ENCODE results near the gene HOXB13. TPM values are rescaled to one million over a fixed set of nuclear protein-coding genes. Genes with fewer than 3 reads are reported as not detected.

The HOXB13 gene
- total and polyA plus RNA-seq, 2 donors (not counting 3 experiments of a cell fraction or from before 2014, with no cell fraction given), result not detected

- Histone ChIP-seq H3K79me2 (ENCODE audit: control insufficient read depth, insufficient read depth, low read length) (no peaks in the 10 kb centered on the region), H3K4me2 (ENCODE audit: insufficient read depth, low read length) (no peak overlapping the region)
Observed at GRCh38 chr17:48723423-48724250, 4.9 kb downstream of the HOXB13 start.

GRCh38 chr17:48722915-48723422 lies 5.6 kb downstream of the HOXB13 start, which contains the start of gene PRAC2:
Gene PRAC2, plus strand, starts transcription at chr17:48723185. Its CDS starts 1,226 bp downstream, at chr17:48724411.
- POLR2A ChIA-PET, result no interaction called here
- no peaks in the 10 kb centered on the region for H3K9me3 ChIP-seq (replicated peaks; ENCODE audit: control insufficient read depth, insufficient read depth, low read length)

More at GRCh38 chr17:48723423-48724250, 4.9 kb downstream of the HOXB13 start:
- H3K36me3 ChIP-seq (ENCODE audit: control insufficient read depth in 2 of 2, extremely low read depth in 1 of 2, insufficient read depth in 2 of 2, low read length in 2 of 2), result no peaks in the 10 kb centered on the region
- H3K9me1 ChIP-seq (replicated peaks; ENCODE audit: control insufficient read depth, extremely low read depth, insufficient read depth, low read length), result no peaks in the 10 kb centered on the region
- H3K27me3 ChIP-seq (ENCODE audit: control insufficient read depth in 2 of 2, insufficient read depth in 2 of 2, low read length in 2 of 2), result peaks cover 94 to 99% of the 10 kb centered on the region in 2 experiments
- no TSS peak for BruUV-seq (replicated peaks)
- ChIA-PET POLR2A (interaction anchor here (0.6 kb wide), 1 partner anchor 29 kb away, joined by 3 read pairs; no protein-coding TSS in a partner anchor), CTCF (interaction anchor here (0.6 to 7.5 kb wide), 51 partner anchors 9 to 508 kb away, joined by 3 to 312 read pairs (median 6); partner anchors contain the start of genes ATP5MC1 and TTLL6)
- no peak overlapping the region for H3K27ac ChIP-seq (ENCODE audit: insufficient read depth, low read depth, low read length)
- H3K9me3 ChIP-seq (replicated peaks; ENCODE audit: control insufficient read depth, insufficient read depth, low read length), result no peaks in the 10 kb centered on the region
- DNase-seq (ENCODE audit: low read depth, low spot score), result no peak
- FAIRE-seq, result no peak
- dilution Hi-C loops (cut with MboI; ENCODE audit: extremely low pct_ligation_motif_present, low sequenced_read_pairs) (no loop called here), intact Hi-C loops (cut with micrococcal nuclease) (loop anchor here (1.0 to 2.0 kb wide), 3 partner anchors 45 to 155 kb away; no protein-coding TSS in a partner anchor)
- no peaks in the 10 kb centered on the region for H4K20me1 ChIP-seq (replicated peaks; ENCODE audit: control insufficient read depth, extremely low read depth, insufficient read depth, low read length)
- H3K4me3 ChIP-seq (replicated peaks in 1 of 3; ENCODE audit: insufficient read depth in 1 of 3, low read depth in 1 of 3, low read length in 3 of 3), result no peak overlapping the region
- no peak overlapping the region for H3K9ac ChIP-seq (replicated peaks; ENCODE audit: extremely low read depth, insufficient read depth, low read length)
- TF ChIP-seq EZH2 (IDR thresholded peaks at IDR 0.05; ENCODE audit: borderline replicate concordance, low read depth, low read length, severe bottlenecking) (peak; percentile 69), MAX (IDR thresholded peaks at IDR 0.05; ENCODE audit: insufficient read depth, insufficient read length) (no peak)
- H2AFZ ChIP-seq (ENCODE audit: low read depth, low read length), result no peak overlapping the region
- peaks cover 8% of the 10 kb centered on the region for H3K4me1 ChIP-seq (ENCODE audit: control insufficient read depth, extremely low read depth, insufficient read depth, low read length)

More at GRCh38 chr17:48722915-48723422, 5.6 kb downstream of the HOXB13 start, which contains the start of gene PRAC2:
- H3K9me1 ChIP-seq (replicated peaks; ENCODE audit: control insufficient read depth, extremely low read depth, insufficient read depth, low read length), result no peaks in the 10 kb centered on the region
- H3K4me3 ChIP-seq (replicated peaks in 1 of 3; ENCODE audit: insufficient read depth in 1 of 3, low read depth in 1 of 3, low read length in 3 of 3), result no peak within 1 kb of the TSS
- no peaks in the 10 kb centered on the region for H3K79me2 ChIP-seq (ENCODE audit: control insufficient read depth, insufficient read depth, low read length)
- no peak within 1 kb of the TSS for H3K9ac ChIP-seq (replicated peaks; ENCODE audit: extremely low read depth, insufficient read depth, low read length)
- H3K27ac ChIP-seq (ENCODE audit: insufficient read depth, low read depth, low read length), result no peak within 1 kb of the TSS
- intact Hi-C loops (cut with micrococcal nuclease) (no loop called here), dilution Hi-C loops (cut with MboI; ENCODE audit: extremely low pct_ligation_motif_present, low sequenced_read_pairs) (no loop called here)
- H2AFZ ChIP-seq (ENCODE audit: low read depth, low read length), result no peak within 1 kb of the TSS
- no peaks in the 10 kb centered on the region for H4K20me1 ChIP-seq (replicated peaks; ENCODE audit: control insufficient read depth, extremely low read depth, insufficient read depth, low read length)
- H3K4me1 ChIP-seq (ENCODE audit: control insufficient read depth, extremely low read depth, insufficient read depth, low read length), result peaks cover 8% of the 10 kb centered on the region
- H3K36me3 ChIP-seq (ENCODE audit: control insufficient read depth in 2 of 2, extremely low read depth in 1 of 2, insufficient read depth in 2 of 2, low read length in 2 of 2), result no peaks in the 10 kb centered on the region
- DNase-seq (ENCODE audit: low read depth, low spot score), result no peak
- no TSS peak for BruUV-seq (replicated peaks)
- no peak for FAIRE-seq
- peaks cover 95 to 99% of the 10 kb centered on the region in 2 experiments for H3K27me3 ChIP-seq (ENCODE audit: control insufficient read depth in 2 of 2, insufficient read depth in 2 of 2, low read length in 2 of 2)
- no peak within 1 kb of the TSS for H3K4me2 ChIP-seq (ENCODE audit: insufficient read depth, low read length)
- no peak for TF ChIP-seq FOS (IDR thresholded peaks at IDR 0.05; ENCODE audit: borderline replicate concordance, insufficient read depth, low read length)
- CTCF ChIA-PET, result interaction anchor here (1.2 to 7.5 kb wide), 16 partner anchors 11 to 232 kb away, joined by 3 to 312 read pairs (median 17); no protein-coding TSS in a partner anchor

All from endothelial cell of umbilical vein (primary cell).